CD4-positive, CD25-positive, alpha-beta regulatory T cell (primary cell): ENCODE data around the gene EPN2. TPM values are rescaled to one million over a fixed set of nuclear protein-coding genes. Genes with fewer than 3 reads are reported as not detected.

Experiments used
- ATAC-seq, 2 donors: fragments of 150-1000 bp; cut with Tn5 transposase; one replicate each; pipeline ENCODE4 v1.10.0; 2021; ENCODE audit warnings: low read depth in 2 of 2, moderate number of reproducible peaks in 2 of 2, moderate library complexity in 1 of 2
- DNase-seq, 3 donors: peaks; one replicate each; pipeline versions ENCODE4 v3.0.0 to v3.0.0-alpha.2; 2012 to 2022; ENCODE audit warnings: mixed read lengths in 1 of 3
- H3K27ac ChIP-seq: one replicate; pipeline ENCODE4 v1.7.0; 2013; ENCODE audit warnings: mild to moderate bottlenecking, low read length; ENCODE audit not compliant: insufficient read depth, poor library complexity, severe bottlenecking
- H3K27me3 ChIP-seq: one replicate; pipeline ENCODE4 v1.7.0; 2013; ENCODE audit warnings: low read length; ENCODE audit not compliant: control insufficient read depth, insufficient read depth
- H3K36me3 ChIP-seq: one replicate; pipeline ENCODE4 v1.7.0; 2013; ENCODE audit warnings: mild to moderate bottlenecking, low read length, moderate library complexity; ENCODE audit not compliant: control insufficient read depth, insufficient read depth
- H3K4me1 ChIP-seq: 2 replicates; pipeline ENCODE4 v1.7.0; 2013; ENCODE audit warnings: mild to moderate bottlenecking, low read length; ENCODE audit not compliant: insufficient read depth, control insufficient read depth, poor library complexity, severe bottlenecking
- H3K4me3 ChIP-seq: one replicate; pipeline ENCODE4 v1.7.0; 2013; ENCODE audit warnings: low read depth, mild to moderate bottlenecking, low read length, moderate library complexity
- H3K9me3 ChIP-seq, 2 experiments: 1 replicate in 1 of 2; 2 replicates in 1 of 2; pipeline ENCODE4 v1.7.0; 2013; ENCODE audit warnings: low read length in 2 of 2, mild to moderate bottlenecking in 1 of 2, moderate library complexity in 1 of 2; ENCODE audit not compliant: control insufficient read depth in 2 of 2
- H3K27ac Mint-ChIP-seq, 3 donors: one replicate each; pipeline ENCODE4 v1.8.0; 2020 to 2022; ENCODE audit warnings: mild to moderate bottlenecking in 3 of 3, mixed read lengths in 3 of 3, moderate library complexity in 2 of 3
- H3K27me3 Mint-ChIP-seq: one replicate; pipeline ENCODE4 v1.8.0; 2022; ENCODE audit warnings: mild to moderate bottlenecking, mixed read lengths
- H3K36me3 Mint-ChIP-seq: one replicate; pipeline ENCODE4 v1.8.0; 2020; ENCODE audit warnings: mixed read lengths
- H3K4me1 Mint-ChIP-seq, 4 donors: one replicate each; pipeline ENCODE4 v1.8.0; 2020 to 2022; ENCODE audit warnings: mixed read lengths in 4 of 4, mild to moderate bottlenecking in 1 of 4
- H3K4me3 Mint-ChIP-seq, 4 donors: one replicate each; pipeline ENCODE4 v1.8.0; 2020 to 2022; ENCODE audit warnings: mild to moderate bottlenecking in 4 of 4, mixed read lengths in 4 of 4, moderate library complexity in 3 of 4
- H3K9me3 Mint-ChIP-seq, 7 donors: one replicate each; pipeline ENCODE4 v1.8.0; 2020 to 2022; ENCODE audit warnings: mixed read lengths in 7 of 7, mild to moderate bottlenecking in 3 of 7, moderate library complexity in 2 of 7
- polyA plus RNA-seq, 4 donors: library from polyadenylated mRNA; unstranded; fragments of 300-500 nt; fragmentation: Illumina TruSeq; gene quantifications; one replicate each; pipeline ENCODE4 v1.2.3, GENCODE V29; 2021
- total RNA-seq: library from RNA; stranded (reverse); gene quantifications from one replicate; pipeline ENCODE4 v1.2.3, GENCODE V29; 2022

EPN2 gene
- total and polyA plus RNA-seq, 5 donors from 2014 or later: 7.1 to 14.9 (median 8.1) TPM

- Mint-ChIP-seq H3K36me3 (no peaks in the 10 kb centered on the region), H3K27ac (no peak overlapping the region), H3K4me1 (no peaks in the 10 kb centered on the region), H3K9me3 (no peaks in the 10 kb centered on the region), H3K4me3 (no peak overlapping the region), H3K27me3 (no peaks in the 10 kb centered on the region)
- H3K27ac ChIP-seq: no peak overlapping the region
- no peak for ATAC-seq
- no peaks in the 10 kb centered on the region for H3K4me1 ChIP-seq
- no peaks in the 10 kb centered on the region for H3K9me3 ChIP-seq
- DNase-seq: no peak
- H3K36me3 ChIP-seq: no peaks in the 10 kb centered on the region
- no peaks in the 10 kb centered on the region for H3K27me3 ChIP-seq
- no peak overlapping the region for H3K4me3 ChIP-seq
Measured at GRCh38 chr17:19332371-19333131, 95.4 kb downstream of the EPN2 start.

DNA sequence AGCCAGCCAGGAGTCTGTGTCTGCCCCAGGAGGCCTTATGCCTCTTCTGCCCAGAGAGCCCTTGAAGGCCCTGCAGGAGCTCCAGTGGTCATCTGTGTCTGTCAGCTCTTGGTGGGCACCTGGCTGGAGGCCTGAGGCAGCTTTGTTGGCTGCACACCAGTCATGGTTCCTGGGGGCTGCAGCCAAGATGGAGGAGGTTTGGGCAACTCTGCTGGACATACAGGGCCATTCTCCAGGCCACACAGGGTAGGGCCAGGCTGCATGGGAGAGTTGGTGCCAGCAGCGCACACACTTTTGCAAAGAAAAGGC is 95.9 kb downstream of the EPN2 start:
- H3K27ac Mint-ChIP-seq: no peak overlapping the region
- no peak for ATAC-seq
- Histone ChIP-seq H3K27ac (no peak overlapping the region), H3K9me3 (no peaks in the 10 kb centered on the region), H3K27me3 (no peaks in the 10 kb centered on the region), H3K4me1 (no peaks in the 10 kb centered on the region), H3K4me3 (no peak overlapping the region), H3K36me3 (no peaks in the 10 kb centered on the region)
- no peaks in the 10 kb centered on the region for H3K27me3 Mint-ChIP-seq
- DNase-seq: no peak
- H3K4me1 Mint-ChIP-seq: no peaks in the 10 kb centered on the region
- H3K9me3 Mint-ChIP-seq: no peaks in the 10 kb centered on the region
- no peak overlapping the region for H3K4me3 Mint-ChIP-seq
- H3K36me3 Mint-ChIP-seq: no peaks in the 10 kb centered on the region

DNA sequence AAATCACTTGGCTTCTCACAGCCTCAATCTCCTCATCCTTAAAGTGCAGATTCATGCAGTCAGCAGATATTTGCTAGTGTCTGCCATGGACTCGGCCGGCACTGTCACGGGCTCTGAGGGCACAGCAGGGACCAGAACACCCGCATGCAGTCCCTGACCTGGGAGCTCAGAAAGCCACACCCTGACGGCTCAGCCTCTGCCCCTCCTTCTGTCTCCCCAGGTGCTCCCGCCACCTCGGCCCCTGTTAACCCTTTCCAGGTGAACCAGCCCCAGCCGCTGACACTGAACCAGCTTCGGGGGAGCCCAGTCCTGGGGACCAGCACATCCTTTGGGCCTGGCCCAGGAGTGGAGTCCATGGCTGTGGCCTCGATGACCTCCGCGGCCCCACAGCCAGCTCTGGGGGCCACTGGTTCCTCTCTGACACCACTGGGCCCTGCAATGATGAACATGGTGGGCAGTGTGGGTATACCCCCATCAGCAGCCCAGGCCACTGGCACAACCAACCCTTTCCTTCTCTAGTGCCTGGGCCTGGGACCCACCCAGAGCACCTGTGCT is 96.6 kb downstream of the EPN2 start:
- ATAC-seq (no peak), DNase-seq (no peak)
- H3K27ac ChIP-seq: no peak overlapping the region
- H3K27me3 ChIP-seq: no peaks in the 10 kb centered on the region
- H3K9me3 ChIP-seq: no peaks in the 10 kb centered on the region
- Mint-ChIP-seq H3K27me3 (no peaks in the 10 kb centered on the region), H3K9me3 (no peaks in the 10 kb centered on the region), H3K36me3 (no peaks in the 10 kb centered on the region), H3K4me3 (no peak overlapping the region), H3K4me1 (no peaks in the 10 kb centered on the region), H3K27ac (no peak overlapping the region)
- H3K36me3 ChIP-seq: no peaks in the 10 kb centered on the region
- no peaks in the 10 kb centered on the region for H3K4me1 ChIP-seq
- H3K4me3 ChIP-seq: no peak overlapping the region

- Mint-ChIP-seq H3K4me3 (no peak overlapping the region), H3K27ac (no peak overlapping the region), H3K36me3 (no peaks in the 10 kb centered on the region), H3K9me3 (no peaks in the 10 kb centered on the region), H3K4me1 (no peaks in the 10 kb centered on the region), H3K27me3 (no peaks in the 10 kb centered on the region)
- no peaks in the 10 kb centered on the region for H3K9me3 ChIP-seq
- no peak overlapping the region for H3K4me3 ChIP-seq
- no peaks in the 10 kb centered on the region for H3K4me1 ChIP-seq
- DNase-seq (no peak), ATAC-seq (no peak)
- no peaks in the 10 kb centered on the region for H3K27me3 ChIP-seq
- no peaks in the 10 kb centered on the region for H3K36me3 ChIP-seq
- H3K27ac ChIP-seq: no peak overlapping the region
Measured at GRCh38 chr17:19334331-19334730, 97.2 kb downstream of the EPN2 start.

GRCh38 chr17:19335951-19336631 is 98.9 kb downstream of the EPN2 start:
- no peaks in the 10 kb centered on the region for H3K4me1 ChIP-seq
- Mint-ChIP-seq H3K27ac (no peak overlapping the region), H3K27me3 (no peaks in the 10 kb centered on the region), H3K4me1 (no peaks in the 10 kb centered on the region), H3K9me3 (no peaks in the 10 kb centered on the region), H3K36me3 (no peaks in the 10 kb centered on the region), H3K4me3 (no peak overlapping the region)
- no peak overlapping the region for H3K27ac ChIP-seq
- DNase-seq (no peak), ATAC-seq (no peak)
- H3K9me3 ChIP-seq: no peaks in the 10 kb centered on the region
- H3K36me3 ChIP-seq: no peaks in the 10 kb centered on the region
- no peaks in the 10 kb centered on the region for H3K27me3 ChIP-seq
- H3K4me3 ChIP-seq: no peak overlapping the region

GRCh38 chr17:19336938-19337711 is 100.0 kb downstream of the EPN2 start:
- no peaks in the 10 kb centered on the region for H3K4me1 Mint-ChIP-seq
- DNase-seq: no peak
- no peak overlapping the region for H3K27ac Mint-ChIP-seq
- Histone ChIP-seq H3K9me3 (no peaks in the 10 kb centered on the region), H3K4me3 (no peak overlapping the region), H3K27ac (no peak overlapping the region), H3K4me1 (no peaks in the 10 kb centered on the region), H3K27me3 (no peaks in the 10 kb centered on the region), H3K36me3 (no peaks in the 10 kb centered on the region)
- H3K4me3 Mint-ChIP-seq: no peak overlapping the region
- no peaks in the 10 kb centered on the region for H3K9me3 Mint-ChIP-seq
- H3K27me3 Mint-ChIP-seq: no peaks in the 10 kb centered on the region
- ATAC-seq: no peak
- no peaks in the 10 kb centered on the region for H3K36me3 Mint-ChIP-seq

DNA sequence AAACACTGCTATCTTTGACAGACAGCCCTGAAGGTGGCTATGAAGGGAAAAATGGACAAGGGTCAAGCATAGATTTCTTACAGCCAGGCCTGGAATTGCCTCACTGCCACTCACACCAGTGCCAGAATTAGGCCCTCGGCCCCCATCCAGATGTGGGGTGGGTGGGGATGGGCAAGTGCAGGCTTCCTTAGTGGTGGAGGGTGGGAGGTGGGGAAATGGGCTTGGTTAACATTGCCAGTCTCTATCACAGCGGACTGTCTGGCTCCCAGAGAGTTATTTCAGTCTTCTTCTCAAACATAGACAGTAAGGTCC is 100.5 kb downstream of the EPN2 start:
- DNase-seq: no peak
- Histone ChIP-seq H3K27ac (no peak overlapping the region), H3K27me3 (no peaks in the 10 kb centered on the region), H3K4me3 (no peak overlapping the region), H3K4me1 (no peaks in the 10 kb centered on the region), H3K9me3 (no peaks in the 10 kb centered on the region), H3K36me3 (no peaks in the 10 kb centered on the region)
- H3K9me3 Mint-ChIP-seq: no peaks in the 10 kb centered on the region
- H3K27me3 Mint-ChIP-seq: no peaks in the 10 kb centered on the region
- H3K36me3 Mint-ChIP-seq: no peaks in the 10 kb centered on the region
- no peaks in the 10 kb centered on the region for H3K4me1 Mint-ChIP-seq
- no peak overlapping the region for H3K27ac Mint-ChIP-seq
- ATAC-seq: no peak
- H3K4me3 Mint-ChIP-seq: no peak overlapping the region
